H9 (cell line): ENCODE data around the gene RORB. TPM values are rescaled to one million over a fixed set of nuclear protein-coding genes. Genes with fewer than 3 reads are reported as not detected.

Experiments
- DNase-seq: peaks from one replicate; pipeline ENCODE4 v3.0.0-alpha.2; 2017
- H2AFZ ChIP-seq: one replicate; pipeline ENCODE4 v1.6.1; 2013; ENCODE audit warnings: mild to moderate bottlenecking, low read length, control low read depth, moderate library complexity
- H2AK5ac ChIP-seq: 2 replicates; pipeline ENCODE4 v1.6.1; 2013; ENCODE audit warnings: low read length, control low read depth, mixed read lengths; ENCODE audit not compliant: insufficient read length
- H2BK120ac ChIP-seq: one replicate; pipeline ENCODE4 v1.6.1; 2013; ENCODE audit warnings: low read depth, mild to moderate bottlenecking, low read length, control low read depth, inconsistent platforms; ENCODE audit not compliant: poor library complexity, severe bottlenecking
- H2BK12ac ChIP-seq: 2 replicates; pipeline ENCODE4 v1.6.1; 2013; ENCODE audit warnings: low read length, control low read depth, mixed read lengths, low read depth; ENCODE audit not compliant: insufficient read length
- H2BK15ac ChIP-seq: 2 replicates; pipeline ENCODE4 v1.6.1; 2013; ENCODE audit warnings: low read depth, low read length, control low read depth
- H2BK20ac ChIP-seq: one replicate; pipeline ENCODE4 v1.6.1; 2013; ENCODE audit warnings: low read depth, mild to moderate bottlenecking, low read length, control low read depth, inconsistent platforms; ENCODE audit not compliant: poor library complexity, severe bottlenecking
- H2BK5ac ChIP-seq: 2 replicates; pipeline ENCODE4 v1.6.1; 2013; ENCODE audit warnings: low read length, control low read depth, mixed read lengths; ENCODE audit not compliant: insufficient read length
- H3K14ac ChIP-seq: 2 replicates; pipeline ENCODE4 v1.6.1; 2013; ENCODE audit warnings: low read length, control low read depth; ENCODE audit not compliant: insufficient read depth
- H3K18ac ChIP-seq: 2 replicates; pipeline ENCODE4 v1.6.1; 2013; ENCODE audit warnings: low read depth, mild to moderate bottlenecking, mixed read lengths, low read length, control low read depth; ENCODE audit not compliant: insufficient read length
- H3K23ac ChIP-seq: 2 replicates; pipeline ENCODE4 v1.6.1; 2013; ENCODE audit warnings: low read length, control low read depth, mixed read lengths, low read depth; ENCODE audit not compliant: insufficient read length
- H3K23me2 ChIP-seq: 2 replicates; pipeline ENCODE4 v1.6.1; 2013; ENCODE audit warnings: low read depth, mild to moderate bottlenecking, mixed read lengths, low read length, control low read depth; ENCODE audit not compliant: insufficient read length, poor library complexity, severe bottlenecking
- H3K27ac ChIP-seq: 2 replicates; pipeline ENCODE4 v1.5.1; 2013; ENCODE audit warnings: low read length, control low read depth, mixed read lengths, low read depth; ENCODE audit not compliant: insufficient read length
- H3K27me3 ChIP-seq: 2 replicates; pipeline ENCODE4 v1.6.1; 2013; ENCODE audit warnings: low read length, control low read depth, inconsistent platforms; ENCODE audit not compliant: insufficient read depth
- H3K4ac ChIP-seq: 2 replicates; pipeline ENCODE4 v1.6.1; 2013; ENCODE audit warnings: low read depth, mild to moderate bottlenecking, control low read depth, inconsistent platforms, low read length, moderate library complexity
- H3K4me1 ChIP-seq: 2 replicates; pipeline ENCODE4 v1.6.1; 2013; ENCODE audit warnings: low read length, control low read depth, inconsistent platforms; ENCODE audit not compliant: insufficient read depth
- H3K4me2 ChIP-seq: 2 replicates; pipeline ENCODE4 v1.6.1; 2013; ENCODE audit warnings: low read length, control low read depth, mixed read lengths; ENCODE audit not compliant: insufficient read length, insufficient read depth
- H3K56ac ChIP-seq: 2 replicates; pipeline ENCODE4 v1.6.1; 2013; ENCODE audit warnings: low read depth, mild to moderate bottlenecking, mixed read lengths, low read length, control low read depth; ENCODE audit not compliant: insufficient read length
- H3K79me1 ChIP-seq: 2 replicates; pipeline ENCODE4 v1.6.1; 2013; ENCODE audit warnings: low read depth, mild to moderate bottlenecking, moderate library complexity, low read length, control low read depth, inconsistent platforms; ENCODE audit not compliant: insufficient read depth, poor library complexity, severe bottlenecking
- H3K79me2 ChIP-seq: 2 replicates; pipeline ENCODE4 v1.6.1; 2013; ENCODE audit warnings: low read length, control low read depth, inconsistent platforms; ENCODE audit not compliant: insufficient read depth
- H3K9ac ChIP-seq: 2 replicates; pipeline ENCODE4 v1.6.1; 2013; ENCODE audit warnings: low read length, control low read depth, mixed read lengths; ENCODE audit not compliant: insufficient read length; ENCODE audit errors: extremely low read depth
- H3K9me3 ChIP-seq: one replicate; pipeline ENCODE4 v1.6.1; 2013; ENCODE audit warnings: low read depth, low read length, inconsistent platforms; ENCODE audit not compliant: control insufficient read depth
- H3T11ph ChIP-seq: one replicate; pipeline ENCODE4 v1.6.1; 2013; ENCODE audit warnings: mild to moderate bottlenecking, low read length, control low read depth, inconsistent platforms
- H4K20me1 ChIP-seq: one replicate; pipeline ENCODE4 v1.6.1; 2013; ENCODE audit not compliant: control insufficient read depth, insufficient read length, insufficient read depth
- H4K5ac ChIP-seq: 2 replicates; pipeline ENCODE4 v1.6.1; 2013; ENCODE audit warnings: low read depth, mild to moderate bottlenecking, mixed read lengths, low read length, control low read depth; ENCODE audit not compliant: insufficient read length
- H4K8ac ChIP-seq: replicated peaks from 2 replicates; pipeline ENCODE4 v1.6.1; 2013; ENCODE audit warnings: low read length, control low read depth, mixed read lengths, low read depth; ENCODE audit not compliant: insufficient read length
- H4K91ac ChIP-seq: 2 replicates; pipeline ENCODE4 v1.6.1; 2013; ENCODE audit warnings: low read depth, mild to moderate bottlenecking, moderate library complexity, mixed read lengths, low read length, control low read depth; ENCODE audit not compliant: insufficient read length
- H3K27ac Mint-ChIP-seq, 3 experiments: 2 replicates in 2 of 3; 3 replicates in 1 of 3; pipeline ENCODE4 v1.8.0; 2020 to 2021; ENCODE audit warnings: mixed read lengths in 3 of 3, mild to moderate bottlenecking in 1 of 3, moderate library complexity in 1 of 3
- H3K27me3 Mint-ChIP-seq: 2 replicates; pipeline ENCODE4 v1.8.0; 2021; ENCODE audit warnings: low read depth, mild to moderate bottlenecking, moderate library complexity, mixed read lengths
- H3K36me3 Mint-ChIP-seq, 3 experiments: 2 replicates in 2 of 3; 3 replicates in 1 of 3; pipeline ENCODE4 v1.8.0; 2020 to 2021; ENCODE audit warnings: low read depth in 3 of 3, mixed read lengths in 3 of 3; ENCODE audit not compliant: insufficient read depth in 1 of 3
- H3K4me1 Mint-ChIP-seq, 2 experiments: 2 replicates each; pipeline ENCODE4 v1.8.0; 2020; ENCODE audit warnings: mixed read lengths in 2 of 2
- H3K4me3 Mint-ChIP-seq, 2 experiments: 2 replicates in 1 of 2; 3 replicates in 1 of 2; pipeline ENCODE4 v1.8.0; 2020 to 2021; ENCODE audit warnings: mild to moderate bottlenecking in 2 of 2, mixed read lengths in 2 of 2, moderate library complexity in 1 of 2
- H3K9me3 Mint-ChIP-seq, 2 experiments: 2 replicates in 1 of 2; 3 replicates in 1 of 2; pipeline ENCODE4 v1.8.0; 2020; ENCODE audit warnings: mild to moderate bottlenecking in 2 of 2, mixed read lengths in 2 of 2, moderate library complexity in 1 of 2
- CTCF ChIP-seq: fragments of 200-600 bp; sonication (generic); conservative IDR thresholded peaks from 3 replicates; pipeline ENCODE4 v1.8.0; 2021; ENCODE audit warnings: antibody characterized with exemption, mild to moderate bottlenecking
- WGBS: extraction: QIAGEN DNeasy Blood & Tissue Kit; methylation state at CpG from one replicate; pipeline ENCODE4 v1.1.7; 2013; ENCODE audit warnings: missing lambda C conversion rate, low lambda C conversion rate, mixed read lengths; ENCODE audit not compliant: insufficient read length; ENCODE audit errors: extremely low coverage; 5-methylcytosine and 5-hydroxymethylcytosine counted together
- total RNA-seq: library from RNA; stranded (reverse); gene quantifications from 2 replicates; pipeline ENCODE4 v1.2.1, GENCODE V29; 2021

The RORB gene
- total RNA-seq, 1 experiment from 2014 or later, result 0.31 TPM

- Histone ChIP-seq H3K27ac (no peak overlapping the region), H4K91ac (no peak overlapping the region), H3K9ac (no peak overlapping the region), H3K79me2 (no peaks in the 10 kb centered on the region), H3K14ac (no peak overlapping the region), H3K27me3 (no peaks in the 10 kb centered on the region), H3K4ac (no peak overlapping the region), H2AK5ac (no peak overlapping the region), H4K8ac (no peak overlapping the region), H4K20me1 (no peaks in the 10 kb centered on the region), H2BK120ac (no peak overlapping the region), H3K23me2 (no peaks in the 10 kb centered on the region), H4K5ac (no peak overlapping the region), H3K23ac (no peak overlapping the region), H3K4me2 (no peak overlapping the region), H3K4me1 (no peaks in the 10 kb centered on the region; the same call in 1 of the 2 replicates), H2BK5ac (no peak overlapping the region), H3K56ac (no peak overlapping the region), H2BK15ac (no peak overlapping the region), H3K18ac (no peak overlapping the region), H3K79me1 (no peaks in the 10 kb centered on the region), H3K9me3 (no peaks in the 10 kb centered on the region), H2AFZ (no peak overlapping the region), H3T11ph (no peak overlapping the region), H2BK20ac (no peak overlapping the region), H2BK12ac (no peak overlapping the region)
- Mint-ChIP-seq H3K27me3 (no peaks in the 10 kb centered on the region), H3K27ac (no peak overlapping the region), H3K36me3 (no peaks in the 10 kb centered on the region), H3K4me1 (peaks cover 9 to 15% of the 10 kb centered on the region in 2 experiments), H3K4me3 (no peak overlapping the region), H3K9me3 (no peaks in the 10 kb centered on the region)
- no peak for DNase-seq
- WGBS, result no CpG with 5 or more reads among the region's 4 CpGs
- no peak for TF ChIP-seq CTCF
These were observed 239.5 kb downstream of the RORB start for GRCh38 chr9:74736646-74737045.
